Memory B cell (primary cell): ENCODE measurements around the gene RPH3AL.
A peak's percentile ranks its signal among the peaks of the same experiment; 100 is the strongest.
"Not testable (repeated sequence)": the region's sequence is repeated elsewhere in the genome, so short reads cannot be mapped to it uniquely, and the experiment has no call there.

ENCODE experiments used
- ATAC-seq: fragments of 150-1000 bp; cut with Tn5 transposase; 2 replicates; pipeline ENCODE4 v1.10.0; 2021; ENCODE audit warnings: low read depth, mild to moderate bottlenecking, moderate library complexity
- DNase-seq, 2 donors: peaks; one replicate each; pipeline ENCODE4 v3.0.0; 2022; ENCODE audit warnings: low spot score in 2 of 2
- H3K27ac Mint-ChIP-seq: one replicate; pipeline ENCODE4 v1.8.0; 2022; ENCODE audit warnings: mild to moderate bottlenecking, moderate library complexity, mixed read lengths
- H3K27me3 Mint-ChIP-seq: one replicate; pipeline ENCODE4 v1.8.0; 2022; ENCODE audit warnings: mixed read lengths
- H3K36me3 Mint-ChIP-seq: one replicate; pipeline ENCODE4 v1.8.0; 2022; ENCODE audit warnings: mild to moderate bottlenecking, mixed read lengths
- H3K4me1 Mint-ChIP-seq: one replicate; pipeline ENCODE4 v1.8.0; 2022; ENCODE audit warnings: mixed read lengths
- H3K4me3 Mint-ChIP-seq: one replicate; pipeline ENCODE4 v1.8.0; 2022; ENCODE audit warnings: mild to moderate bottlenecking, moderate library complexity, mixed read lengths
- H3K9me3 Mint-ChIP-seq: one replicate; pipeline ENCODE4 v1.8.0; 2022; ENCODE audit warnings: mixed read lengths

Gene RPH3AL

GRCh38 chr17:249236-249993 lies 103.2 kb downstream of the RPH3AL start:
- peaks cover 6% of the 10 kb centered on the region for H3K4me1 Mint-ChIP-seq
- ATAC-seq, result no peak
- no peak for DNase-seq
- no peaks in the 10 kb centered on the region for H3K9me3 Mint-ChIP-seq
- H3K27ac Mint-ChIP-seq, result no peak overlapping the region
- H3K4me3 Mint-ChIP-seq, result no peak overlapping the region
- peaks cover 5% of the 10 kb centered on the region for H3K27me3 Mint-ChIP-seq
- peaks cover 6% of the 10 kb centered on the region for H3K36me3 Mint-ChIP-seq

- DNase-seq, result no peak
- Mint-ChIP-seq H3K4me1 (peaks cover 13% of the 10 kb centered on the region), H3K27ac (no peak overlapping the region), H3K4me3 (no peak overlapping the region), H3K27me3 (peaks cover 5% of the 10 kb centered on the region), H3K9me3 (no peaks in the 10 kb centered on the region), H3K36me3 (peaks cover 6% of the 10 kb centered on the region)
- ATAC-seq, result no peak
Observed at GRCh38 chr17:248337-249235, 104.0 kb downstream of the RPH3AL start.

- Mint-ChIP-seq H3K4me3 (no peak overlapping the region), H3K36me3 (peaks cover 6% of the 10 kb centered on the region), H3K27me3 (peaks cover 5% of the 10 kb centered on the region), H3K9me3 (no peaks in the 10 kb centered on the region), H3K4me1 (peaks cover 21% of the 10 kb centered on the region), H3K27ac (no peak overlapping the region)
- no peak for ATAC-seq
- DNase-seq, result no peak
Observed at GRCh38 chr17:247767-248166, 104.8 kb downstream of the RPH3AL start.

GRCh38 chr17:246851-247421 lies 105.7 kb downstream of the RPH3AL start:
- Mint-ChIP-seq H3K27me3 (peaks cover 5% of the 10 kb centered on the region), H3K4me1 (peaks cover 23% of the 10 kb centered on the region), H3K36me3 (peaks cover 6% of the 10 kb centered on the region), H3K27ac (no peak overlapping the region), H3K4me3 (no peak overlapping the region), H3K9me3 (no peaks in the 10 kb centered on the region)
- DNase-seq (no peak), ATAC-seq (no peak)

- Mint-ChIP-seq H3K27me3 (peaks cover 5% of the 10 kb centered on the region), H3K9me3 (no peaks in the 10 kb centered on the region)
- no peak for ATAC-seq
Observed at GRCh38 chr17:246226-246625, 106.4 kb downstream of the RPH3AL start.

GRCh38 chr17:245611-246010 lies 107.0 kb downstream of the RPH3AL start:
- Mint-ChIP-seq H3K36me3 (peaks cover 6% of the 10 kb centered on the region), H3K4me1 (peaks cover 23% of the 10 kb centered on the region), H3K27ac (no peak overlapping the region), H3K4me3 (no peak overlapping the region), H3K9me3 (no peaks in the 10 kb centered on the region), H3K27me3 (peaks cover 5% of the 10 kb centered on the region)
- DNase-seq, result no peak
- ATAC-seq, result no peak

More at GRCh38 chr17:246226-246625, 106.4 kb downstream of the RPH3AL start:
- Mint-ChIP-seq H3K36me3 (peaks cover 6% of the 10 kb centered on the region), H3K4me3 (no peak overlapping the region), H3K4me1 (peaks cover 23% of the 10 kb centered on the region), H3K27ac (no peak overlapping the region)
- no peak for DNase-seq

GRCh38 chr17:245020-245419 lies 107.6 kb downstream of the RPH3AL start:
- H3K4me1 Mint-ChIP-seq, result peaks cover 23% of the 10 kb centered on the region
- H3K36me3 Mint-ChIP-seq, result peaks cover 6% of the 10 kb centered on the region
- H3K4me3 Mint-ChIP-seq, result no peak overlapping the region
- ATAC-seq (no peak), DNase-seq (no peak)
- no peaks in the 10 kb centered on the region for H3K9me3 Mint-ChIP-seq
- H3K27me3 Mint-ChIP-seq, result peaks cover 5% of the 10 kb centered on the region
- H3K27ac Mint-ChIP-seq, result no peak overlapping the region

GRCh38 chr17:243924-244323 lies 108.7 kb downstream of the RPH3AL start:
- H3K4me3 Mint-ChIP-seq, H3K9me3 Mint-ChIP-seq, H3K27me3 Mint-ChIP-seq, H3K36me3 Mint-ChIP-seq, DNase-seq, ATAC-seq, H3K27ac Mint-ChIP-seq: not testable (repeated sequence)
- peaks cover 23% of the 10 kb centered on the region for H3K4me1 Mint-ChIP-seq

- ATAC-seq, result no peak
- Mint-ChIP-seq H3K27ac (no peak overlapping the region), H3K4me1 (peaks cover 18% of the 10 kb centered on the region), H3K27me3 (no peaks in the 10 kb centered on the region), H3K4me3 (no peak overlapping the region), H3K9me3 (peaks cover 3% of the 10 kb centered on the region), H3K36me3 (no peaks in the 10 kb centered on the region)
- DNase-seq, result no peak
Observed at GRCh38 chr17:238964-239259, 113.7 kb downstream of the RPH3AL start.

GRCh38 chr17:238071-238963 lies 114.3 kb downstream of the RPH3AL start:
- Mint-ChIP-seq H3K36me3 (no peaks in the 10 kb centered on the region), H3K4me3 (no peak overlapping the region), H3K4me1 (peaks cover 12% of the 10 kb centered on the region), H3K27ac (no peak overlapping the region), H3K9me3 (peaks cover 3% of the 10 kb centered on the region), H3K27me3 (no peaks in the 10 kb centered on the region)
- DNase-seq (no peak), ATAC-seq (peak; percentile 48)

GRCh38 chr17:237406-237955 lies 115.1 kb downstream of the RPH3AL start:
- DNase-seq, result no peak
- Mint-ChIP-seq H3K4me1 (peaks cover 4% of the 10 kb centered on the region), H3K4me3 (no peak overlapping the region), H3K36me3 (no peaks in the 10 kb centered on the region), H3K27me3 (no peaks in the 10 kb centered on the region), H3K27ac (no peak overlapping the region), H3K9me3 (peaks cover 3% of the 10 kb centered on the region)
- no peak for ATAC-seq

GRCh38 chr17:236641-237405 lies 115.8 kb downstream of the RPH3AL start:
- no peak for ATAC-seq
- Mint-ChIP-seq H3K27ac (no peak overlapping the region), H3K4me3 (no peak overlapping the region), H3K27me3 (no peaks in the 10 kb centered on the region), H3K9me3 (peaks cover 3% of the 10 kb centered on the region), H3K36me3 (no peaks in the 10 kb centered on the region), H3K4me1 (peaks cover 4% of the 10 kb centered on the region)
- DNase-seq, result no peak
